Epithelial cell of alveolus of lung (primary cell): Measurements from ENCODE around the gene LHX2. TPM values are rescaled to one million over a fixed set of nuclear protein-coding genes. Genes with fewer than 3 reads are reported as not detected.

ENCODE experiments used
- total RNA-seq: library from RNA; depleted of rRNA; stranded (reverse); fragments of >200 nt; gene quantifications from 2 replicates; pipeline ENCODE4 v1.2.1, GENCODE V29; 2015

Gene LHX2
- total RNA-seq: not detected in 2 replicates

GRCh38 chr9:124011460-124012301 lies at the start of gene LHX2:
Gene LHX2 (plus strand): TSS chr9:124011768. CDS start chr9:124012349, 581 bp downstream.

Other genes with a start within 250 kb of the LHX2 start
- gene DENND1A, start 81.6 kb upstream of the LHX2 start, total RNA-seq: 15.3 and 22.3 TPM in 2 replicates
- gene NEK6, start 246.2 kb downstream of the LHX2 start, total RNA-seq: 38.9 and 41.0 TPM in 2 replicates